Activated CD4-positive, alpha-beta T cell treated with anti-CD3 and anti-CD28 coated beads, Interleukin-2, amount 50 U/mL, for 1 hour (primary cell): ENCODE results near the gene STAT3.
"Not testable (repeated sequence)": the region's sequence is repeated elsewhere in the genome, so short reads cannot be mapped to it uniquely, and the experiment has no call there.

ENCODE experiments used
- DNase-seq: peaks from one replicate; pipeline ENCODE4 v3.0.0-alpha.2; 2020

Gene STAT3

DNA sequence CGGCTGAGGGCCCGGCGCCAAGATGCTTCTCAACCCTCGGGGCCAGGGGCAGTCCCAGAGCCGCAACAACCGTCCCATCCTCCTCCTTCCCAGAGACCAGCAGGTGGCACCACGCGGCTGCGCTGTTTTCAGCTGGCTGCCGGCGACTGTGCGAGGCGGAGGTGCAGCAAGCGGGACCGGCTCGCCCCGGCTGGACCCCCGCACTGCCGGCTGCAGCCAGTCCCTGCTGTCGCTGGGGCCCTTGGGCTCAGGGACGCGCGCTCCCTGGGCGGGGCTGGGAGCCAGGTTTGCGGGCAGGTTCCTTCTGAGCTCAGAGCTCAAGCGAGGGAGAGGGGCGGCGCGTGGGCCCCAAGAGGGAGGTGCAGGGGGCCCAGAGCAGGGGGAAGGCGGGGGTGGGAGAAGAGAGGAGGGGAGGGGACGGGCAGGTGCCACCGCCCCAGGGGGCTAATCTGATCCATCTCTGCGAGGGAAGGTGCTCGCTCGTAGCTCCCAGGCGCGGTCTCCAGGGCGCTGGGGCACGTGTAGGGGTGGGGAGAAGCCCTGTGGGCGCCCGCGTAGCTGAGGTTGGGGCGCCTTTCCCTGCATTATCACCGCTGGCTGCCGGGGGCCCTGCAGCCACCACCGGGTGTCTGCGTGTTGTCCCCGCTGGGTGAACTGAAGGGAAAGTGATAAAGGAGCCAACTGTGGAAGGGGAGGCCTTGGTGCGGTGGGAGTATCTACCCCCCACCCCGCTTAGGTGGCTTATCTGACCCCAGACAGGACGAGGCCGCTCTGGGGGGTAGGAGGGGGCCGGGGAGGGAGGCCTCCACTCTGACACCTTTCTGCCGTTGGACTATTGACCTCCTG is 75.7 kb downstream of the STAT3 start:
- DNase-seq: peak; percentile 75

- DNase-seq: no peak
Measured at GRCh38 chr17:42312035-42312284, 76.3 kb downstream of the STAT3 start.

GRCh38 chr17:42311240-42312034 is 76.8 kb downstream of the STAT3 start:
- no peak for DNase-seq

DNA sequence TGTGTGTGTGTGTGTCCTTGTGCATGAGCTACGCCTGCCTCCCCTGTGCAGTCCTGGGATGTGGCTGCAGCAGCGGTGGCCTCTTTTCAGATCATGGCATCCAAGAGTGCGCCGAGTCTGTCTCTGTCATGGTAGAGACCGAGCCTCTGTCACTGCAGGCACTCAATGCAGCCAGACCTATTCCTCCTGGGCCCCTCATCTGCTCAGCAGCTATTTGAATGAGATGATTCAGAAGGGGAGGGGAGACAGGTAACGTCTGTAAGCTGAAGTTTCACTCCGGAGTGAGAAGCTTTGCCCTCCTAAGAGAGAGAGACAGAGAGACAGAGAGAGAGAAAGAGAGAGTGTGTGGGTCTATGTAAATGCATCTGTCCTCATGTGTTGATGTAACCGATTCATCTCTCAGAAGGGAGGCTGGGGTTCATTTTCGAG is 77.4 kb downstream of the STAT3 start:
- no peak for DNase-seq

DNA sequence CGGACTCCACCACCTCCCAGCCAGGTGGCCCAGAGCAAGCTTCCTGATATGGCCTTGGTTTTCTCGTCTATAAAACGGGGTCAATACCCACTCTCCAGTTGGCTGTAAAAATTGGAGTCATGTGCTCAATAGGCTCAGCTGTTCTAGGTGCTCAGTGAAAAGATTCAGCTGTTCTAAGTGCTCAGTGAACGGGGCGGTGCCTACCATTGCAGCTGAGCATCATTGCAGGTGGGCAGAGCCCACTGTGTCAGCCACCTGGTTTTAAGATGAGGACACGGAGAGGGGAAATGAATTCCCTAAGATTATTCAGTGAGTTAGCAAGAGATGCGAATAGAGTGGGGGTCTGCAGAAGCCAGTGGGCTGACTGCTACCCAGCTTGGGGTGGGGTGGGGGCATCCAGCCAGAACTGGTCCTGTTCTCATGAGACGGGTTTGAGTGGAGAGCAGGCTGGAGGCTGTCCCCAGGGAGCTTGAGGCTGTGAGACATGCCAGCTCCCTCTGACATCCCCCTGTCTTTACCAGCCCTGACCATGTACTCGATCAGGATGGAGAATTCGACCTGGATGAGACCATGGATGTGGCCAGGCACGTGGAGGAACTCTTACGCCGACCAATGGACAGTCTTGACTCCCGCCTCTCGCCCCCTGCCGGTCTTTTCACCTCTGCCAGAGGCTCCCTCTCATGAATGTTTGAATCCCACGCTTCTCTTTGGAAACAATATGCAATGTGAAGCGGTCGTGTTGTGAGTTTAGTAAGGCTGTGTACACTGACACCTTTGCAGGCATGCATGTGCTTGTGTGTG is 78.1 kb downstream of the STAT3 start:
- no peak for DNase-seq

DNA sequence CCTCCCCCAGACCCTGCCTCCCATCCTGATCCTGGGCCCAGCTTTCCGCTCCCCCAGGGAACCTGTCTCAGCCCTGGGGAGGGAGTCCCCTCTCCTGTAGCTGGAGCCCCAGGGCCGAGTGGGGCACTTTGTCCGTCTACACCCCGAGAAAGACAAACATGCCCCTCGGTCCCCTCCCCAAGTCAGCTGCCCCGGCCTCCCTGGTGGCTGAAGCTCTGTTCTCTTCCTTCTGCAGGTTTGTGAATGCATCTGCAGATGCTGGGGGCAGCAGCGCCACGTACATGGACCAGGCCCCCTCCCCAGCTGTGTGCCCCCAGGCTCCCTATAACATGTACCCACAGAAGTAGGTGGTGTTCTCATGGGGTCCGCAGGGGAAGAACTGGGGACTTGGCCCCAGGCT is 79.1 kb downstream of the STAT3 start:
- DNase-seq: no peak

GRCh38 chr17:42308446-42308845 is 79.8 kb downstream of the STAT3 start:
- no peak for DNase-seq

GRCh38 chr17:42307362-42307927 is 80.8 kb downstream of the STAT3 start:
- DNase-seq: no peak

DNA sequence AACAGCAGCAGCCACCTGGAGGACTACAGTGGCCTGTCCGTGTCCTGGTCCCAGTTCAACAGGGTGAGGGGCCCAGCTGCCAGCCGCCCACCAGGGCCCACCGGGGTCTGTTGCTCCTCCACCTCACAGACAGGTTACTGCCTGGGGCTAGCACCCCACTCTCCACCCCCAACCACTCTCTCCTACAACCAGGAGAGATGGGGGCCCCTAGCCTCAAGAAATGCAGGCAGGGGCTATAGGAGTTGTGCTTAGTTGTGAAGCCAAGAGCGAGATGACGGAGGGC is 81.9 kb downstream of the STAT3 start:
- DNase-seq: no peak

GRCh38 chr17:42305543-42306384 is 82.5 kb downstream of the STAT3 start:
- no peak for DNase-seq

DNA sequence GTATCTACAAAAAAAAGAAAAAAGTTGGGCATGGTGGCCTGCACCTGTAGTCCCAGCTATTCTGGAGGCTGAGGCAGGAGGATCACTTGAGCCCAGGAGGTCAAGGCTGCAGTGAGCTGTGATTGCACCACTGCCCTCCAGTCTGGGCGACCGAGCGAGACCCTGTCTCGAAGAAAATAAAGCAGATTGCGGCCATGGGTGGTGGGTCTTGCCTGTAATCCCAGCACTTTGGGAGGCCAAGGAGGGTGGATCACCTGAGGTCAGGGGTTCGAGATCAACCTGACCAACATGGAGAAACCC is 83.3 kb downstream of the STAT3 start:
- not testable (repeated sequence) for DNase-seq

DNA sequence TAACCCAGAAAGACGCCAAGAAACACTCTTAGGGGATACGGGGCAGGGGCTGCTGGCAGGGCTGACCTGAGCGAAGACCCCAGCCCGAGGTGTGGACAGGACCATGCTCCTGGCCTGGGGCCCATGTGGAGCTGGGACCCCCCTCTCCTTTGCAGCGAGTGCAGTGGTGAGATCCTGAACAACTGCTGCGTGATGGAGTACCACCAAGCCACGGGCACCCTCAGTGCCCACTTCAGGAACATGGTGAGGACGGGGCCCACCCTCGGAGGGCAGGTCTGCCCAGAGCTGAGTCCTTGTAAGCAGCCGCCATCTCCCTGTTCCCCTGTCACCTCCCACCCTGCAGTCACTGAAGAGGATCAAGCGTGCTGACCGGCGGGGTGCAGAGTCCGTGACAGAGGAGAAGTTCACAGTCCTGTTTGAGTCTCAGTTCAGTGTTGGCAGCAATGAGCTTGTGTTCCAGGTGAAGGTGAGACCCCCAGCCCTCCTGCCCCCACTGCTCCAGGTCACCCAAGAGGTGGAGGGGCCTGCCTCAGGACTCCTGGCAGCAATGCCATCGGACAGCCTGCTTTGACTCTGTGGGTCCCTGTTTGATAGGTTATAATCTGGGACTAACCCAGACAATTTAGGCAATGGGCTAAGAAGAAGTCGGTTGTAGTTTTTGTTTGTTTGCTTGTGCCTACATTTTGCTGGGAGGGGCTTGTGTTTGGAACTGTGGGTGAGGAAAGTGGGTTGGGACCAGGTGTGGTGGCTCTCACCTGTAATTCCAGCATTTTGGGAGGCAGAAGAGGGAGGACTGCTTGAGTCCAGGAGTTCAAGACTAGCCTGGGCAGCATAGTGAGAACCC is 83.8 kb downstream of the STAT3 start:
- no peak for DNase-seq

DNA sequence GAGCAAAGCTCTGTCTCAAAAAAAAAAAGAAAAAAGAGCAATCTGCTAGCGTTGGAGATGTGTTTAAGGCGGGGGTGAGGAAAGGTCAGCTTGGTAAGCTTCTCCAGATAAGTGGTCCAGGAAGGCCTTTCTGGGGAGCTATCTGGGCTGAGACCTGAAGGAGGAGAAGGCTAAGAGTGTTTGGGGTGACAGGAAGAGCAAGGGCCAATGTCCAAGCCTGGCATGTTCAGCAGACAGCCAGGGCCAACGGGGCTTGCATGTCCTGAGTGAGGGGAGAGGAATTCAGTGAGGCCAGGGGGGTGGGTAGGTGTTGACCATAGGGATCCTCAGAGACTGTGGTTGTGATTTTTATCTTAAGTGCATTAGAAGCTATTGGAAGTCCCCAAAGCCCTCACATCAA is 84.5 kb downstream of the STAT3 start:
- no peak for DNase-seq

GRCh38 chr17:42301022-42301421 is 87.2 kb downstream of the STAT3 start:
- DNase-seq: no peak

DNA sequence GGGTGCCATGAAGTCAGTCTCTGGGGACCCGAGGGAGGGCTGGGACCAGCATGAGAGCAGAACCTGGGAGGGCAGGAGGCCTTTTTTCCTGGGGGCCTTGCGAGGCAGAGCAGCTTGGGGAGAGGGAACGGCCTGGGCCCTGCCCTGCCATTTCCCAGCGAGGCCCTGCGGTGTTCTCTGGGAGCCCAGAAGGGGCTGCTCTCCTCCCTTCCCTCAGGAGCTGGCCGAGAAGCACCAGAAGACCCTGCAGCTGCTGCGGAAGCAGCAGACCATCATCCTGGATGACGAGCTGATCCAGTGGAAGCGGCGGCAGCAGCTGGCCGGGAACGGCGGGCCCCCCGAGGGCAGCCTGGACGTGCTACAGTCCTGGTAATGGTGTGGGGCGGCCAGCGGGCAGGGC is 88.3 kb downstream of the STAT3 start:
- DNase-seq: not testable (repeated sequence)

- not testable (repeated sequence) for DNase-seq
Measured at GRCh38 chr17:42299361-42299760, 88.9 kb downstream of the STAT3 start.

DNA sequence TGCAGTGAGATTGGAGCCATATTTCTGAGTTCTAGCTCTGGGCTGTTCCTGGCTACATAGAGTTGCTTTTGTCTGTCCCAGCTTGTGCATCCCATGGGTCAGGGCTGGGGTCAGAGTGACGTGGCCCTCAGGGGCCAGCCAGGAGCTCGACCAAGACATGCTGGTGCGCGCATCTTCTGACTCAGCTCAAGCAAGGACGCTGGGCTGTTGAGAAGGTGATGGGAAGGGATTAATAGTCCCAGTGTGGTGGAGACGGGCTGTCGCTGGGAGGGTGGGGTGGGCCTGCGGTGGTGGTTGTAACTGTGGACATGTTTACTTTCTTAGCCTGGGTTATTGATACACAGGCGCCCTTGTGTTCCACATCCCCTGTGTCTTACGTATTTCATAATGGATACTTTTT is 90.5 kb downstream of the STAT3 start:
- not testable (repeated sequence) for DNase-seq

- DNase-seq: no peak
Measured at GRCh38 chr17:42296012-42296411, 92.2 kb downstream of the STAT3 start.

- no peak for DNase-seq
Measured at GRCh38 chr17:42294469-42295398, 93.5 kb downstream of the STAT3 start.

GRCh38 chr17:42291129-42291528 is 97.1 kb downstream of the STAT3 start:
- no peak for DNase-seq

GRCh38 chr17:42290577-42290976 is 97.7 kb downstream of the STAT3 start:
- DNase-seq: no peak
